Peyer's patch (tissue), 4 donors: Measurements from ENCODE around the gene NPRL2.

Experiments used
- POLR2A ChIP-seq, 2 donors: fragments of 450-650 bp; IDR thresholded peaks; one replicate each; pipeline ENCODE4 v1.5.1; 2017; ENCODE audit warnings: antibody characterized with exemption in 2 of 2, mild to moderate bottlenecking in 2 of 2, moderate library complexity in 2 of 2
- TF ChIP-seq, protein P1 (sequence below), 6 experiments: fragments of 450-650 bp in 4 of 6; fragments of 200-600 bp in 2 of 6; sonication (generic) in 1 of 6; IDR thresholded peaks; one replicate each; pipeline ENCODE4 v1.5.1; 2017 to 2019; ENCODE audit warnings: antibody characterized with exemption in 6 of 6, mild to moderate bottlenecking in 3 of 6, moderate library complexity in 1 of 6

DNA sequence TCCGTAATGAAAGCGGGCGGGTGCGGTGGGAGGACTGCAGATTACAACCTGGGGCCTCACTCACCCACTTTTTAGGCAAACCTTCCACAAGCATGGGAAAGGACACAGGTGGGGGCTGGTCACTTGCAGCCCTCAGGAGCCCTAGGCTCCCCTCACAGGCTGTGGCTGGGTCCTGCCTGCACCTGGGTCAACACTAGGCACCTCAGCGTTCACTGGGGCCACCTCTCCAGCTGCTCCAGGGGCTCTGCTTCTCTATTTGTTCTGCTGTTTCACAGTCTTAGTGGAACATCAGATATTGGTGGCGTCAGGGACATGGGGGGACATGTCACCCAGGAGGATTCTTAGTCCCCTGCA lies 38.8 kb upstream of the NPRL2 start:
- TF ChIP-seq, protein P1, sequence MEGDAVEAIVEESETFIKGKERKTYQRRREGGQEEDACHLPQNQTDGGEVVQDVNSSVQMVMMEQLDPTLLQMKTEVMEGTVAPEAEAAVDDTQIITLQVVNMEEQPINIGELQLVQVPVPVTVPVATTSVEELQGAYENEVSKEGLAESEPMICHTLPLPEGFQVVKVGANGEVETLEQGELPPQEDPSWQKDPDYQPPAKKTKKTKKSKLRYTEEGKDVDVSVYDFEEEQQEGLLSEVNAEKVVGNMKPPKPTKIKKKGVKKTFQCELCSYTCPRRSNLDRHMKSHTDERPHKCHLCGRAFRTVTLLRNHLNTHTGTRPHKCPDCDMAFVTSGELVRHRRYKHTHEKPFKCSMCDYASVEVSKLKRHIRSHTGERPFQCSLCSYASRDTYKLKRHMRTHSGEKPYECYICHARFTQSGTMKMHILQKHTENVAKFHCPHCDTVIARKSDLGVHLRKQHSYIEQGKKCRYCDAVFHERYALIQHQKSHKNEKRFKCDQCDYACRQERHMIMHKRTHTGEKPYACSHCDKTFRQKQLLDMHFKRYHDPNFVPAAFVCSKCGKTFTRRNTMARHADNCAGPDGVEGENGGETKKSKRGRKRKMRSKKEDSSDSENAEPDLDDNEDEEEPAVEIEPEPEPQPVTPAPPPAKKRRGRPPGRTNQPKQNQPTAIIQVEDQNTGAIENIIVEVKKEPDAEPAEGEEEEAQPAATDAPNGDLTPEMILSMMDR (IDR thresholded peaks at IDR 0.05): no peak
- TF ChIP-seq POLR2A (IDR thresholded peaks at IDR 0.05): no peak
